Left ventricle myocardium inferior (tissue), 1 donor: ENCODE measurements around the gene SLC9A8. TPM values are rescaled to one million over a fixed set of nuclear protein-coding genes. Genes with fewer than 3 reads are reported as not detected.
"Not testable (repeated sequence)": the region's sequence is repeated elsewhere in the genome, so short reads cannot be mapped to it uniquely, and the experiment has no call there.

Source experiments
- DNase-seq: peaks from one replicate; pipeline ENCODE4 v3.0.0-alpha.2; 2020
- H3K27ac ChIP-seq: fragments of 200-600 bp; replicated peaks from 2 replicates; pipeline ENCODE4 v1.8.0; 2021
- H3K27me3 ChIP-seq: fragments of 200-600 bp; 2 replicates; pipeline ENCODE4 v1.8.0; 2021; ENCODE audit warnings: low read depth
- H3K36me3 ChIP-seq: fragments of 200-600 bp; 2 replicates; pipeline ENCODE4 v1.8.0; 2021
- H3K4me1 ChIP-seq: fragments of 200-600 bp; 2 replicates; pipeline ENCODE4 v1.8.0; 2021
- H3K4me3 ChIP-seq: fragments of 200-600 bp; 2 replicates; pipeline ENCODE4 v1.8.0; 2021; ENCODE audit warnings: mild to moderate bottlenecking, moderate library complexity
- H3K9me3 ChIP-seq: fragments of 200-600 bp; replicated peaks from 2 replicates; pipeline ENCODE4 v1.8.0; 2021
- CTCF ChIP-seq: fragments of 200-600 bp; IDR thresholded peaks from 2 replicates; pipeline ENCODE4 v1.8.0; 2021; ENCODE audit warnings: antibody characterized with exemption, mild to moderate bottlenecking, borderline replicate concordance
- intact Hi-C: fragments of 100-400 bp; cut with micrococcal nuclease; formaldehyde crosslinking; loops from one replicate; pipeline ENCODE4 v1.11.0; 2022
- total RNA-seq: library from RNA; stranded (reverse); fragmentation: NEBNext Ultra II Directional; extraction: Animal tissue kit (Norgen Biotek cat#: 25700); gene quantifications from one replicate; pipeline ENCODE4 v1.2.1, GENCODE V29; 2021
- donor health status: DM: no; HTN: yes; CAD: no; lungs with severe emphysema.

Gene SLC9A8
- total RNA-seq, 1 donor from 2014 or later = 4.6 TPM

GRCh38 chr20:49854190-49854875, 41.7 kb downstream of the SLC9A8 start:
- H3K4me3 ChIP-seq = no peak overlapping the region
- intact Hi-C loops = no loop called here
- H3K27ac ChIP-seq = no peak overlapping the region
- peaks cover 44% of the 10 kb centered on the region for H3K36me3 ChIP-seq
- peaks cover 44% of the 10 kb centered on the region for H3K4me1 ChIP-seq
- no peak for TF ChIP-seq CTCF
- no peaks in the 10 kb centered on the region for H3K27me3 ChIP-seq
- no peaks in the 10 kb centered on the region for H3K9me3 ChIP-seq
- DNase-seq = no peak

GRCh38 chr20:49856904-49857303, 44.3 kb downstream of the SLC9A8 start:
- H3K36me3 ChIP-seq = peaks cover 49% of the 10 kb centered on the region
- intact Hi-C loops = no loop called here
- DNase-seq = no peak
- H3K4me3 ChIP-seq = no peak overlapping the region
- H3K9me3 ChIP-seq = no peaks in the 10 kb centered on the region
- no peak overlapping the region for H3K27ac ChIP-seq
- H3K4me1 ChIP-seq = peaks cover 24% of the 10 kb centered on the region
- no peak for TF ChIP-seq CTCF
- no peaks in the 10 kb centered on the region for H3K27me3 ChIP-seq

- H3K4me1 ChIP-seq = peaks cover 16% of the 10 kb centered on the region
- intact Hi-C loops = no loop called here
- H3K9me3 ChIP-seq = no peaks in the 10 kb centered on the region
- no peaks in the 10 kb centered on the region for H3K27me3 ChIP-seq
- TF ChIP-seq CTCF = no peak
- DNase-seq = no peak
- peaks cover 53% of the 10 kb centered on the region for H3K36me3 ChIP-seq
- no peak overlapping the region for H3K27ac ChIP-seq
- no peak overlapping the region for H3K4me3 ChIP-seq
These were observed 45.5 kb downstream of the SLC9A8 start for GRCh38 chr20:49858076-49858585.

GRCh38 chr20:49859011-49859410, 46.4 kb downstream of the SLC9A8 start:
- Histone ChIP-seq H3K4me3 (no peak overlapping the region), H3K9me3 (no peaks in the 10 kb centered on the region), H3K36me3 (peaks cover 56% of the 10 kb centered on the region), H3K27ac (no peak overlapping the region), H3K27me3 (no peaks in the 10 kb centered on the region), H3K4me1 (peaks cover 16% of the 10 kb centered on the region)
- no peak for TF ChIP-seq CTCF
- no peak for DNase-seq
- intact Hi-C loops = no loop called here

GRCh38 chr20:49859807-49860206, 47.2 kb downstream of the SLC9A8 start:
- no peaks in the 10 kb centered on the region for H3K9me3 ChIP-seq
- no peak overlapping the region for H3K27ac ChIP-seq
- intact Hi-C loops = no loop called here
- H3K27me3 ChIP-seq = no peaks in the 10 kb centered on the region
- peaks cover 64% of the 10 kb centered on the region for H3K36me3 ChIP-seq
- no peak for DNase-seq
- TF ChIP-seq CTCF = no peak
- no peak overlapping the region for H3K4me3 ChIP-seq
- peaks cover 16% of the 10 kb centered on the region for H3K4me1 ChIP-seq

- H3K4me3 ChIP-seq, intact Hi-C loops, H3K27ac ChIP-seq, DNase-seq, H3K9me3 ChIP-seq, H3K27me3 ChIP-seq: not testable (repeated sequence)
- Histone ChIP-seq H3K4me1 (peaks cover 16% of the 10 kb centered on the region), H3K36me3 (peaks cover 65% of the 10 kb centered on the region)
These were observed 48.6 kb downstream of the SLC9A8 start for GRCh38 chr20:49861232-49861631.
